GM21737 (cell line): Measurements from ENCODE around the gene TECPR1.
A peak's percentile ranks its signal among the peaks of the same experiment; 100 is the strongest.

ENCODE experiments used
- ATAC-seq: cut with Tn5 transposase; IDR thresholded peaks from one replicate; pipeline ENCODE4 v1.9.1; 2021; ENCODE audit warnings: mild to moderate bottlenecking, moderate library complexity; ENCODE audit not compliant: unreplicated experiment

TECPR1 gene, protein sequence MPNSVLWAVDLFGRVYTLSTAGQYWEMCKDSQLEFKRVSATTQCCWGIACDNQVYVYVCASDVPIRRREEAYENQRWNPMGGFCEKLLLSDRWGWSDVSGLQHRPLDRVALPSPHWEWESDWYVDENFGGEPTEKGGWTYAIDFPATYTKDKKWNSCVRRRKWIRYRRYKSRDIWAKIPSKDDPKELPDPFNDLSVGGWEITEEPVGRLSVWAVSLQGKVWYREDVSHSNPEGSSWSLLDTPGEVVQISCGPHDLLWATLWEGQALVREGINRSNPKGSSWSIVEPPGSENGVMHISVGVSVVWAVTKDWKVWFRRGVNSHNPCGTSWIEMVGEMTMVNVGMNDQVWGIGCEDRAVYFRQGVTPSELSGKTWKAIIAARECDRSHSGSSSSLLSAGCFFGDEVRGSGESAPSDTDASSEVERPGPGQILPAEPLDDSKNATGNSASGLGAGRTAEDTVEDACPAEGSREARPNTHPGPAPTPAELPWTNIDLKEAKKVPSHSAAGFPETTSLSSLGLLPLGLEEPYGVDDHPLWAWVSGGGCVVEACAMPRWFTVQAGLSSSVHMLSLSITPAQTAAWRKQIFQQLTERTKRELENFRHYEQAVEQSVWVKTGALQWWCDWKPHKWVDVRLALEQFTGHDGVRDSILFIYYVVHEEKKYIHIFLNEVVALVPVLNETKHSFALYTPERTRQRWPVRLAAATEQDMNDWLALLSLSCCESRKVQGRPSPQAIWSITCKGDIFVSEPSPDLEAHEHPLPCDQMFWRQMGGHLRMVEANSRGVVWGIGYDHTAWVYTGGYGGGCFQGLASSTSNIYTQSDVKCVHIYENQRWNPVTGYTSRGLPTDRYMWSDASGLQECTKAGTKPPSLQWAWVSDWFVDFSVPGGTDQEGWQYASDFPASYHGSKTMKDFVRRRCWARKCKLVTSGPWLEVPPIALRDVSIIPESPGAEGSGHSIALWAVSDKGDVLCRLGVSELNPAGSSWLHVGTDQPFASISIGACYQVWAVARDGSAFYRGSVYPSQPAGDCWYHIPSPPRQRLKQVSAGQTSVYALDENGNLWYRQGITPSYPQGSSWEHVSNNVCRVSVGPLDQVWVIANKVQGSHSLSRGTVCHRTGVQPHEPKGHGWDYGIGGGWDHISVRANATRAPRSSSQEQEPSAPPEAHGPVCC

GRCh38 chr7:98251601-98252424 is at the start of gene TECPR1:
Gene TECPR1, minus strand, starts transcription at chr7:98252232. Its CDS starts 6,086 bp downstream, at chr7:98246146.
- ATAC-seq = peak; percentile 98

- no peak for ATAC-seq
Observed at GRCh38 chr7:98300595-98301372, 48.8 kb upstream of the TECPR1 start.

DNA sequence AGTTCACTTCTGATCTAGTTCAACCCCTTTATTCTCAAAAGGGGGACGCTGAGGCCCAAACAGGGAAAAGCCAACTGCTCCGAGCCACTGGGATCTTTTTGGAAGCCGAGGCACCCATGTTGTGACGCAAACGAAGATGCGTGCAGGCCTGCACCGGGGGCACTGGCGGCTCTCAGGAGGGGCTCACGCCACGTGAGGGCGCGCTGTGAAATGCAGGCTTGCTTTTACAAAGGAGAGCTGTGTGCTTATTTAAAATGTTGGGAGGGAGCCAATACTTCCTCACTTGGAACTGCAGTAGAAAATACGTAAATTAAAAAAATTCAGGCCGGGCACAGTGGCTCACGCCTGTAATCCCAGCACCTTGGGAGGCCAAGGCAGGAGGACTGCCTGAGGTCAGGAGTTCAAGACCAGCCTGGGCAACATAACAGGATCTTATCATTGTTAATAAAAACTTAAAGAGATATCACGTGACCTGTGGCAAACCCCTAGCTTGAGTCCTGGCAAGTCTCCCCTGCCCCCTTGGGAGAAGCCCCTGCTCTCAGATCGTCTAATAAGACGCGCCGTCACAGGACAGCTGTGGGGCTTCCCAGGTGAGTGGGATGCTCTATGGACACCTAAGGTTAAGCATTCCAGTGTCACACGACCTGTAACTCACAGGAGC is 45.7 kb upstream of the TECPR1 start:
- no peak for ATAC-seq

DNA sequence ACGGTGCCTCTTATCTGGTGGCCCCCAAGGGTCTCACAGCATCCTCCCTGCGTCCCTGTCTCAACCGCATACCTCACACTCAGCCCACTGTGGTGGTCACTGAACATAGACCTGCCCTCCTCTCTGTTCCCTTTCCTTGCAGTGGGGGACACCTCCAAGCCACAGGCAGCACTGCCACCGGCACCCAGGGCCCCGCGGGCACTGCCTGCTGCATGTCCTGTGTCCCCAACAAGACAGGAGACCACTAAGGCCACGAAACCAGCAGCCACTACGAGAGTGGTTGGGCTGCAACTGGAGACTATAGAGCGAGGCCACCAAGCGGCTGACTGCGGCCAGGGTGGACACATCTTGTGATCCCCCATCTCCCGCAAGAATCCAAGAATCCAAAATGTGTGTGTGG is 44.8 kb upstream of the TECPR1 start:
- no peak for ATAC-seq

DNA sequence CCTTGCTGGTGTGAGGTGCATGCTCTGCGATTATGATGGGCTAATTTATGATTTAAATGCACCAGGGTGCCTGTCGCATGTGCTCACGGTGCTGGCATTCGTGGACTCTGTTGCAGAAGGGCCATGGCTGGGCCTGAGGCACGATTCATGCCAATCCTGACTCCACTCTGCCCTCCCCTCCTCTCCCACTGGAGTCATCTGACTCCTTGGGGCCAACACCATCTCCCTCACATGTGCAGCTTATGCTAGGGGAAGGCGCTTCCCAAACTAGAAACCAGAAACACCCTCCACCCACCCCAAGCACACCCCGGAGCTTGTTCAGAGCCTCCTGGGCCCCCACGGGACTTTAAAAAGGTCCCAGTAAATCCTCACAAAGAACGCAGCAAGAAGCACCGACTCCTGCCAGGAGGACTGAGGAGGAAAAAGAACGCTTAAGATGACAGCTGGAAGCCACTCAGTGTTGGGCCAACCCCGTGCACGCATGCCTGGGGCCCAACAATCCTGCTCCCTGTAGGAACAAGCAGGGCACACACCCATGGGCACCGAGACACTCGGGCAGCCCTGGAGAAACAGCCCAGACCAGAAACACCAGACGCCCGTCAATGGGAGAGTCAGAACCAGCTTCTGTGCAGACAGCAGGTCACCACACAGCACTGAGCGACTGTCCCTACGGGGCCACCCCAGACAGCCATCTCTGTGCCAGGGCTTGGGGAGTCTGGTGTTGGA is 43.6 kb upstream of the TECPR1 start:
- no peak for ATAC-seq

GRCh38 chr7:98294798-98295382 is 42.9 kb upstream of the TECPR1 start:
- no peak for ATAC-seq

DNA sequence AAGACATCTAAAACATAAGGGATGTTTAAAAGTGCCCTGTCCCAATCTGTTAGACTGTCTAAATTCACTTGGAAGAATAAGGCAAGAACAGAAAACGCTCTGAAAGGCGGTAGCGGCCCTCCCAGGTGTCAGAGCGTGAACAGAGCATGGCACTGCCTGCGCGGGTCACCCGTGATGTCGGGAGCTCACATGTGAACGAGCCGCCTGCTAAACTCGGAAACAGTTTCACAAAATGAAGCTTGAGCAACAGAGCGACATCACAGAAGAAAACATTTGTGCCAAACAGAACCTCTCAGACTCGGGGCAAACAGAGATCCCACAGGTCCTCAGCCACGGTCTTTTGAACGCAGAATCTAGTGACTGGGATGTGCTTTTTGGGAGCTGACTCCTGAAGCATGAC is 42.3 kb upstream of the TECPR1 start:
- no peak for ATAC-seq

DNA sequence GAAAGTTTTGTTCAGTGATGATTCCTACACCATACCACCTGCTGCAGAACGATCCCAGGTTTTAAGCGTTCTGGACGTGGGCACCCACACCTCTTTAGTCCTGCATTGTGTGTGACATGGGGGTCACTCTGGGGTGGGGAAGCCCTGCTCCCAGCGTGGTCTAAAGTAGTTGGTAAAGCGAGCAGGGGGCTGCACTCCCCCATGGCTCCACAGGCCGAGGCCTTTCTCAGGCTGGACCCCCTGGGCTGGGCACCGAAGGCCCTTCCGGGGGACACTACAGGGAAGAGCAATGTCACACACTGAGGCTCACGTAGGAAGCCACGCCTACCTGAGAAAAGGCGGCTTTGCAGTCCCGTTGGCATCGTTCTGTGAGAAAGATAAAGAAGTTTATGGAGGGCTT is 41.7 kb upstream of the TECPR1 start:
- ATAC-seq = no peak

DNA sequence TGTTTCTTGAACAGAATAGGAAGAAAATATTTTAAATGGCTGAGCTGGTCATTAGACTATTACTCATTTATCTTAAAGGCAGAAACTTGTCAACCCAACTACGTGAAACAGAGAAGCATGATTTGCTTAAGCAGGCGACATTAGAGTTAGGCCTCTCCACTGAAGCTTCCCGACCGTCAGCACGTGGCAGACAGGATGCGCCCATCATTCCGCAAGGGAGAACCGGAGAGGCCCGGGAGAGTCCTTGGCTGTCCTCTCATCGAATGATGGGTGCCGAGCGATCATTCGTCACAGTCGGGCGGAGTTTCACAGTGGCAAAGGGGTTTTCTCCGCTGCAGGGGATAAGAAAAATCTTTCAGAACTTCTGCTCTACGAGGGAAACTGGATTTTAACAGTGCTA is 41.2 kb upstream of the TECPR1 start:
- ATAC-seq = no peak

DNA sequence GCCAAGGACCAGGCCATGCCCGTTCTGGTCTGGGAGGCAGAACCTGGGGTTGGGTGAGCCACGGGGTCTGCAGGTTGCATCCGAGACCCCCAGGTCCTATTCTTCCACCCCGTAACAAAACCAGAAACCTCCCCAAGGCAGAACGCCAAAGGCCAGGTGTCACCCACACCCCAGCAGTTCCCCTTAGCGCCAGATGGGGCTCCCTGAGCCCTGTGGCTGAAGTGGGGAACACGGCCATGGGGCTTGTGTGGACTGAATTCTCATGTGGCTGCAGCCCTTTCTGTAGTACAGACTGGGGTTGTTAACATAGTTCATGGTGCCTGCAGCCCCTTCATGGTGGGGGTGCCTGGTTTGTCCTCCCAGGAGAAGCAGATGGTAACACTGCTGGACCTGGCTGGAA is 39.7 kb upstream of the TECPR1 start:
- no peak for ATAC-seq

GRCh38 chr7:98289333-98289875 is 37.4 kb upstream of the TECPR1 start:
- no peak for ATAC-seq

GRCh38 chr7:98288064-98288823 is 36.2 kb upstream of the TECPR1 start:
- ATAC-seq = no peak

GRCh38 chr7:98287486-98287959 is 35.5 kb upstream of the TECPR1 start:
- no peak for ATAC-seq

- ATAC-seq = no peak
Observed at GRCh38 chr7:98286701-98287485, 34.9 kb upstream of the TECPR1 start.

GRCh38 chr7:98286093-98286539 is 34.1 kb upstream of the TECPR1 start:
- no peak for ATAC-seq
